Loucy (cell line): ENCODE results near the gene CHST5.

Source experiments
- CTCF ChIP-seq: fragments of 200-600 bp; sonication (generic); conservative IDR thresholded peaks from 2 replicates; pipeline ENCODE4 v1.5.1; 2014; ENCODE audit warnings: mild to moderate bottlenecking, antibody characterized with exemption, low read length
- EZH2phosphoT487 ChIP-seq: fragments of 200-600 bp; IDR thresholded peaks from 2 replicates; pipeline ENCODE4 v1.6.1; 2018; ENCODE audit warnings: antibody characterized with exemption, mild to moderate bottlenecking, moderate library complexity, borderline replicate concordance

- TF ChIP-seq CTCF (no peak), EZH2phosphoT487 (no peak)
Observed at GRCh38 chr16:75494184-75494583, 41.7 kb downstream of the CHST5 start.
